CD4-positive, alpha-beta T cell treated with Interleukin-2 at 100 ng/mL for 4 hours (primary cell): ENCODE data around the gene RPL22.
"Not testable (repeated sequence)": the region's sequence is repeated elsewhere in the genome, so short reads cannot be mapped to it uniquely, and the experiment has no call there.

Source experiments
- DNase-seq: peaks from one replicate; pipeline ENCODE4 v3.0.0-alpha.2; 2020; ENCODE audit warnings: low spot score

Gene RPL22

GRCh38 chr1:6233376-6233775 lies 34.0 kb upstream of the RPL22 start:
- DNase-seq = no peak

- no peak for DNase-seq
Measured at GRCh38 chr1:6225651-6226050, 26.3 kb upstream of the RPL22 start.

- no peak for DNase-seq
Measured at GRCh38 chr1:6224718-6225117, 25.3 kb upstream of the RPL22 start.

- no peak for DNase-seq
Measured at GRCh38 chr1:6223617-6224016, 24.2 kb upstream of the RPL22 start.

GRCh38 chr1:6222636-6223035 lies 23.2 kb upstream of the RPL22 start:
- no peak for DNase-seq

- no peak for DNase-seq
Measured at GRCh38 chr1:6221210-6221784, 21.9 kb upstream of the RPL22 start.

GRCh38 chr1:6220236-6220635 lies 20.8 kb upstream of the RPL22 start:
- no peak for DNase-seq

GRCh38 chr1:6219641-6220040 lies 20.2 kb upstream of the RPL22 start:
- not testable (repeated sequence) for DNase-seq

- no peak for DNase-seq
Measured at GRCh38 chr1:6218375-6219164, 19.2 kb upstream of the RPL22 start.

- DNase-seq = no peak
Measured at GRCh38 chr1:6212193-6212959, 13.0 kb upstream of the RPL22 start.

GRCh38 chr1:6211731-6212130 lies 12.3 kb upstream of the RPL22 start:
- no peak for DNase-seq

- no peak for DNase-seq
Measured at GRCh38 chr1:6210591-6211355, 11.4 kb upstream of the RPL22 start.

GRCh38 chr1:6209661-6210580 lies 10.5 kb upstream of the RPL22 start:
- DNase-seq = peak; percentile 16

- no peak for DNase-seq
Measured at GRCh38 chr1:6208723-6209660, 9.6 kb upstream of the RPL22 start.

GRCh38 chr1:6207921-6208320 lies 8.5 kb upstream of the RPL22 start:
- no peak for DNase-seq

GRCh38 chr1:6207075-6207885 lies 7.9 kb upstream of the RPL22 start:
- DNase-seq = no peak

GRCh38 chr1:6206520-6206855 lies 7.1 kb upstream of the RPL22 start:
- no peak for DNase-seq

GRCh38 chr1:6205849-6206519 lies 6.6 kb upstream of the RPL22 start, which contains the start of gene RNF207:
Gene RNF207, plus strand, starts transcription at chr1:6206119. Its CDS starts 417 bp downstream, at chr1:6206536.
- DNase-seq = peak; percentile 59

GRCh38 chr1:6202256-6202655 lies 2.9 kb upstream of the RPL22 start:
- DNase-seq = no peak
